Amygdala (tissue), 56 donors: ENCODE measurements around the gene DGKH.
A peak's percentile ranks its signal among the peaks of the same experiment; 100 is the strongest.
"Not testable (repeated sequence)": the region's sequence is repeated elsewhere in the genome, so short reads cannot be mapped to it uniquely, and the experiment has no call there.

ENCODE experiments used
- DNase-seq, 56 donors: peaks; one replicate each; lab custom pipeline; 2025; lab: John Stamatoyannopoulos, UW

Gene DGKH

DNA sequence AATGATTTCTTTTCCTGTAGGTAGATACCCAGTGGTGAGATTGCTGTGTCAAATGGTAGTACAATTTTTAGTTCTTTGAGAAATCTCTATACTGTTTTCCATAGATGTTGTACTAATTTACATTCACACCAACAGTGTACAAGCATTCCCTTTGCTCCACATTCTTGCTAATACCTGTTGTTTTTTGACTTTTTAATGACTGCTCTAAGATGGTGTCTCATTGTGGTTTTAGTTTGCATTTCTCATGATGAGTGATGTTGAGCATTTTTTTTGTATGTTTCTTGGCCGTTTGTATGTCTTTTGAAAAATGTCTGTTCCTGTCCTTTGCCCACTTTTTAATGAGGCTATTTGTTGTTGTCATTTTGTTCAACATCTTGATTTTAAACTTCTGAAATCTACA lies 103.3 kb downstream of the DGKH start:
- no peak for DNase-seq

DNA sequence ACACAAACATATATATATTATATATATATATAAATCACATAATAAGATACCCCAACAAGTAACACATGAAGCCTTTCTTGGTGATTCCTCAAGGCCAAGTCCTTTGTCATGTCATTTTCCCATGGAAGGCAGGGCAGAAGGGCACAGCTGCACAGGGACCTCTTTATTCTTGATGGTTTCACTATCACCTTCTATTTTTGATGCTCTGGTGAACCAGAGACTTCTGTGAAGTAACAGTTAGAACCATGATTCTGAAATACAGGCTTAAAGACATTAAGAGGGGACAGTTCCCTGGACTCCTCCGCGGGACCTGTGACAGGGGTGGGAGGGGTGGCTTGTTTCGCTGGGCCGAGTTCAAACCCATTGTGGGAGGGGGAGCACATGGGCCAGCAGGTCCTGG lies 104.0 kb downstream of the DGKH start:
- no peak for DNase-seq

GRCh38 chr13:42153199-42154113 lies 105.0 kb downstream of the DGKH start:
- no peak for DNase-seq

GRCh38 chr13:42155251-42155650 lies 106.8 kb downstream of the DGKH start:
- no peak for DNase-seq

DNA sequence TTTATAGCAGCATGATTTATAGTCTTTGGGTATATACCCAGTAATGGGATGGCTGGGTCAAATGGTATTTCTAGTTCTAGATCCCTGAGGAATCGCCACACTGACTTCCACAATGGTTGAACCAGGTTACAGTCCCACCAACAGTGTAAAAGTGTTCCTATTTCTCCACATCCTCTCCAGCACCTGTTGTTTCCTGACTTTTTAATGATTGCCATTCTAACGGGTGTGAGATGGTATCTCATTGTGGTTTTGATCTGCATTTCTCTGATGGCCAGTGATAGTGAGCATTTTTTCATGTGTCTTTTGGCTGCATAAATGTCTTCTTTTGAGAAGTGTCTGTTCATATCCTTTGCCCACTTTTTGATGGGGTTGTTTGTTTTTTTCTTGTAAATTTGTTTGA lies 114.9 kb downstream of the DGKH start:
- not testable (repeated sequence) for DNase-seq

DNA sequence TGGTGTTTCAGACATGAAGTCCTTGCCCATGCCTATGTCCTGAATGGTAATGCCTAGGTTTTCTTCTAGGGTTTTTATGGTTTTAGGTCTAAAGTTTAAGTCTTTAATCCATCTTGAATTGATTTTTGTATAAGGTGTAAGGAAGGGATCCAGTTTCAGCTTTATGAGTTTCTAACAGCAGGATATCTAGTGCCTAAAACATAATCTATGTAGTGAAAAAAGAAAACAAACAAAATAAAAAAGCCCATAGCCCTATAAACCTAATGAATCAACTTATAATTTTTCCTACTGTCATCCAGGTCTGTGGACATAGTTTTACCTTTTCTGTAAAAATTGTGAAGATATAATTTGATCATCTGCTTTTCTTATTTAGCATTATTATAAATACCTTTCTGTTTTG lies 115.5 kb downstream of the DGKH start:
- not testable (repeated sequence) for DNase-seq

GRCh38 chr13:42164557-42165125 lies 116.2 kb downstream of the DGKH start:
- no peak for DNase-seq

DNA sequence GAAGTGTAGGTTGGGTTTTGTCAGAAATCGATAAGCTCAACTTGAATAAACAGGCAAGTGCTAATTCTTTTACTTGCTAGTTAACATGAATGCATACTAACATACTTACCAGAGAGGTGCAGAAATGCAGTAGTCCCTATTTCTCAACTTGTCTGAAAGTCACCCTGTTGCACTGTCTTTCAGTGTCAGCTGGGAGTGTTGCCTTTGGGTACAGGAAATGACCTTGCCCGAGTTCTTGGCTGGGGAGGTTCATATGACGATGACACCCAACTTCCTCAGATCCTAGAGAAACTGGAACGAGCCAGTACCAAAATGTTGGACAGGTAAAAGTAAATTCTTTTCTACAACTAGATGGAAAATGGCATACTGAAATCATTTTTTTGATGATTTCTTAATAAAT lies 120.0 kb downstream of the DGKH start:
- no peak for DNase-seq

DNA sequence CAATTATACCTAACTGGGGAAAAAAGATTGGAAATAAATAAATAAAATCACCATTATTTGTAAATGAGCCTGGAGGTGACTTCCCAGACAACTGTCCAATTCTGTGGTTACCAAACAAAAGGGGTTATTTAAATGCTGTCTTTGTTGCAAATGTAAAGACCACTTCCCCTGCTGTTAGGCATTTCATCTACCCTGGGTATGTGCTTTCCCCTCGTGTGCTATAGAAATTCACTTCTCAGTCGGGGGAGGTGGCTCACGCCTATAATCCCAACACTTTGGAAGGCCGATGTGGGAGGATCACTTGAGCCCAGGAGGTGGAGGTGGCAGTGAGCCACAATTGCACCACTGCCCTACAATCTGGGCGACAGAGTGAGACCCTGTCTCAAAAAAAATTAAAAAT lies 121.6 kb downstream of the DGKH start:
- DNase-seq = no peak

DNA sequence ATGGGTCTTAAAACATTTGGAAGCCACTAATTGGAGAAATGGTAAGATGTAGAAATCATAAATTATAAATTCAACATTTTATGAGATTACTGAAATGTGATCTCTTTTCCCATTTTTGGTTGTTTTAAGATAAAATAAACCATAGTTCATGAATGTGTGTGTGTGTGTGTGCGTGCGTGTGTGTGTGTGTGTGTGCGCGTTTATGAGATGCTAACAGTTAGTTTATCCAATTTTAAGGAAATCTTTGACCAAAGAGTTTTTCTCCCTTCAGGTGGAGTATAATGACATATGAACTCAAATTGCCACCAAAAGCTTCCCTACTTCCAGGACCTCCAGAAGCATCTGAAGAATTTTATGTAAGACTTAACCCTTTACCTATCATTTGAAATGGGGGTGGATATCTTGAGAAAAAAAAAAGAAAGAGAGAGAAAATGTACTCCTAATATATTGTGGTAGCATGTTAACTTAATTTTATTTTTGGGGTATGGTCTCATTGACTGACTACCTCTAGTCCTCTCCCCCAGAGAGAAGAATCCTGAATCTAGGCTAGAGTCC lies 125.4 kb downstream of the DGKH start:
- no peak for DNase-seq

DNA sequence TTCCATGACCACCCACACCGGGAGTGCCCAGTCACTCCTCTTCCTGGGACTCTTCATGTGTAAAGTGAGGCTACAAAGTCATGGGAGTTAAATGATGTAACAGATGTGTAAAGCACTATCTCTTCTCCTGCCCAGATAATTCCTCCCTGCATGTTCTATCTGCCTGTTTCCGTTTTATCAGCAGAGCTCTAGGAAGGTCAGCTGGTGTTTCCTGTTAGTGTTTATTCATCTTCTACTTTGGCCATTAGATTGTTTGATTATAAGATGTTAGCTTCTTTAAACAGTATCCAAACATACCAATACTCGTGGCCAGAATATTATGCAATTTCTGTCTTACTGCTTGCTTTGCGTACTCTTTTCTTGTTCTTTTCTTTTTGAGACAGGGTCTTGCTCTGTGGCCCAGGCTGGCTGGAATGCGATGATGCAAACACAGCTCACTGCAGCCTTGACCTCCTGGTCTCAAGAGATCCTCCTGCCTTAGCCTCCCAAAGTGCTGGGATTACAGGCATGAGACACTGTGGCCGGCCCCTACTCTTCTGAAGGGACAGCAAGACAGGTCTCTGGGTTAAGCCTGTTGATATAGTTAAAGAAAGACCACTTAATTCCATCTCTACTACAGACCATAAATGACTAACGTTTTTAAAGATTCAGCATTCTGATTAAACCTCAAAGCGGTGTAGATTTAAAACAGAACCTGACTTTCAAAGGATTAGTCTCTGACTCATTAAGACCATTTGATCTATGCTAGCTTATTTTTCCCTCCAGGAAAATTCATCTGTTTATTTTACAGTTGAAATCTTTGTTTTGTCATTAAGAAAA lies 126.1 kb downstream of the DGKH start:
- no peak for DNase-seq

DNA sequence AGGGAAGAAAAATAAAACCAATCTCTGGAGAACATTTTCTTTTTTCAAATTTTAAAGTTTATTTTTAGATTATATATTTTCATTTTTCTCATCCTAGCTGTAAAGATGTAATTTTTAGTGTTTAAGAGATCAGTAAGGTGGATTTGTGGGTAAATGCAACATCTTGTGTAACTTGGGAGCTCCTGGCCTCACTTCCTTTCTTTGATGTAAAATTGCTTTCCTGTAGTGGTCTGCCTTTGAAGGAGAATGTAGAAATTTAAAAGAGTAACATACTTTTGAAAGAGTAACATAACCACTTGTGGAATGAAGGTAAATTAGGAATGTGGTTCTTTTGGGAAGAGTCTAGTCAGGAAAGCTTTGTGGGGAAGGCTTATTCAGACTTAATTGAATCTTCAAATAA lies 127.8 kb downstream of the DGKH start:
- DNase-seq = no peak

DNA sequence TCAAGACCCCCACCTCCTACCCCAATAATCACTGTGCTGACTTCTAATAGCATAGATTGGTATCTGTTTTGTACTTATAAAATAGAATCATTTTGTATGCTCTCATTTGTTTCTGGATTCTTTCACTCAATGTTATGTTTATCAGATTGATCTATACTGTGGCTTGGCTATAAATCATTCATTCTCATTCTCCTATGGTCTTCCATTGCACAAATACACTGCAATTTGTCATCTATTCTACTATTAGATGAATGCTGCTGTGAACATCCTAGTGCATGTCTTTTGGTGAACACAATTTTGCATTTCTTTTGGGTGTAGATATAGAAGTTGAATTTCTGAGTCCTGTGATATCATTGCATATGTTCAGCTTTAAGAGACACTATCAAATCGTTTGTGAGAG lies 128.7 kb downstream of the DGKH start:
- no peak for DNase-seq

- DNase-seq = peak in 1 of 56 donors; percentile 3
Observed at GRCh38 chr13:42181381-42181953, 133.0 kb downstream of the DGKH start.

- DNase-seq = no peak
Observed at GRCh38 chr13:42189061-42189460, 140.6 kb downstream of the DGKH start.

- DNase-seq = no peak
Observed at GRCh38 chr13:42190529-42190928, 142.1 kb downstream of the DGKH start.

DNA sequence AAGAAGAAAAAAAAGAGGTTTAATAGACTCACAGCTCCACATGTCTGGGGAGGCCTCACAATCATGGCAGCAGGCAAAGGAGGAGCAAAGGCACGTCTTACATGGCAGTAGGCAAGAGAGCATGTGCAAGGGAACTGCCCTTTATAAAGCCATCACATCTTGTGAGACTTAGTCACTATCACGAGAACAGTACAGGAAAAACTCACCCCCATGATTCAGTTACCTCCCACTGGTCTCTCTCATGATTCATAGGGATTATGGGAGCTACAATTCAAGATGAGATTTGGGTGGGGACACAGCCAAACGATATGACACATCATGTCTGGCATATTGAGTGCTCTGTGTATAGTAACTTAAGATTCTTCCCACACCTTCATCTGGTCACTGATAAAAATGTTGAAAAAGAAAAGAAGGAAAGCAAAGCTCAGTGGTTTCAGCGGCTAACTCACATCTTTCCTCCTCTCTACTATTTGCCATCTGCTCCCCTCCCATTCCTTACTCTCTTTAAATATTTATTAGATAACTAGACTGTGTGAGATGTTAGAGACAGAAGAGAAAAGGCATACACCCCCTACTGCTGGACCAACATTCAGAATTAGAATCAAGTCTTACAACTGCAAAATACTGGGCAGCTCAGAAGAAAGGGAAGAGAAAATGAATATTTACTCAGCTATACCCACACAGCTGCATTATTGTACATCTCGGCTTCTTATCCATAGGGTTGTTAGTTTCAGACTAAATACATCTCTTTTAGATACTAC lies 163.4 kb downstream of the DGKH start:
- DNase-seq = no peak

DNA sequence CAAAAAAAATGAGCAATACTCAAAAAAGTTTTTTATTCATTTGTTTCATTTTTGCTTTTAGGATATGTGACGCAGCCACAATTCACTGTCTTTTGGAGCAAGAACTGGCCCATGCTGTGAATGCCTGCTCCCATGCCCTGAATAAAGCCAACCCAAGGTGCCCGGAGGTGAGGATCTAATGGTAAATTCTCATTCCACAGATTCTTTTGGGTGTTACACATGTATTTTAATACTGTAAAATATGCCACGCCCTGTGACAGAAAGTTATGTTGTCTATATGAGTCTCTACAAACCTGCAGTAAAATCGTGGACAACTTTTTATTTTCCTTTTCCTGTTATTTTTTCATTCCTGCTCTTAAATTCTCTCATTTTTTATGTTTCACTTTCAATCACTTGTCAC lies 166.0 kb downstream of the DGKH start:
- no peak for DNase-seq

- DNase-seq = peak in 7 of 56 donors; percentile 0 to 13 (median 3)
Observed at GRCh38 chr13:42215578-42216421, 167.4 kb downstream of the DGKH start.
